ENCODE measurements around the gene CFAP161. TPM values are rescaled to one million over a fixed set of nuclear protein-coding genes. Genes with fewer than 3 reads are reported as not detected.

CFAP161 gene
- total and polyA plus RNA-seq, 2 experiments from 2014 or later, result not detected

DNA sequence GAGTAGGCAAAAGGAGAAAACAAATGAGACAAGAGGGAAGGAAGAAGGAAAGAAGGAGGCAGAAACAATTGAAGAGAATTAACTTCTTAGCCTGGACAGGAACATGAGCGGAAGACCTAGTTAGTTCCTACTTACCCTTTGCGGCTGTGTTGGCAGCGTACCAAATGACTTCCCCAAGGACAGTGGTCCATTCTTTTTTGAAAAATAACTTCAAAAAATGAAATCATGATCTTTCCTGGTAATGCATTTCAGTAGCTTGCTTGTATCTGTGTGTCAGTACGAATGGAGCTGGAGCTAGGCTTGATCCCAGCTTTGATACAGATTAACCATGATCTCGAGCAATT is 41.5 kb upstream of the CFAP161 start:
- Histone ChIP-seq H3K27me3 (replicated peaks; ENCODE audit: insufficient read depth) (no peaks in the 10 kb centered on the region), H3K4me2 (ENCODE audit: unreplicated experiment) (peak overlapping the region; percentile 89), H2AFZ (peak overlapping the region; percentile 81), H3K9me2 (ENCODE audit: insufficient read depth) (no peaks in the 10 kb centered on the region), H3K79me2 (ENCODE audit: insufficient read depth) (no peaks in the 10 kb centered on the region), H3K9me3 (ENCODE audit: low read depth) (no peaks in the 10 kb centered on the region), H3K4me1 (ENCODE audit: insufficient read depth) (peaks cover 13% of the 10 kb centered on the region), H4K20me1 (ENCODE audit: insufficient read depth) (no peaks in the 10 kb centered on the region), H3K9ac (peak overlapping the region; percentile 69), H3K4me3 (peak overlapping the region; percentile 42), H3K27ac (peak overlapping the region; percentile 88), H3K36me3 (ENCODE audit: low read depth) (no peaks in the 10 kb centered on the region), H3F3A (ENCODE audit: insufficient read depth) (peaks cover 14% of the 10 kb centered on the region)
- in situ Hi-C loops (cut with MboI), result no loop called here
- no peak for TF ChIP-seq EZH2phosphoT487 (IDR thresholded peaks at IDR 0.05; ENCODE audit: insufficient read depth, low read depth)
- no peak for TF ChIP-seq EZH2 (IDR thresholded peaks at IDR 0.05; ENCODE audit: insufficient read depth, poor library complexity, severe bottlenecking)
- 26 to 27% methylated on average over 5 of the region's 5 CpGs for WGBS, 2 experiments (ENCODE audit: low coverage in 1 of 2, low lambda C conversion rate in 2 of 2, missing lambda C conversion rate in 2 of 2)
- DNase-seq, result no peak

DNA sequence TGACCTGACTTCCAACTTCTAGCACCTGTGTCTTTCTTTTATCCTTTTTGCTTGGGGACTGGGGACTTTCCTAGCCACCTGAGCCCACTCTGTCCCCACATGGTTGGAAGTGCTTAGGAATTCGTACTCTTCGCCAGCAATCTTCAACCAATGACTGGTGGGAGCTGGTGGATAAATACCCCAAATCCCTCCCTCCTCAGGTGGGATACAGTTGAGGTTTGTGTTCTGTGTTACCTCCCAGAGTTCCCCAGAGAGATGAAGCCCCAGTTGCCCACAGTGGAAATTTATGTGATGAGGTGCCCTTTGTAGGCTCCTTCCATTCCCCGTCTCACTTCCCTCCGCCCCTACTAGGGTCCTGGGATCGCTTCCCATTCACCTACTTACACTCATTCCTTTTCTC is 40.1 kb upstream of the CFAP161 start:
- H3K9ac ChIP-seq, result no peak overlapping the region
- no peaks in the 10 kb centered on the region for H3K27me3 ChIP-seq (replicated peaks; ENCODE audit: insufficient read depth)
- no peak overlapping the region for H2AFZ ChIP-seq
- no peaks in the 10 kb centered on the region for H3K79me2 ChIP-seq (ENCODE audit: insufficient read depth)
- H3K9me2 ChIP-seq (ENCODE audit: insufficient read depth), result no peaks in the 10 kb centered on the region
- H3K27ac ChIP-seq, result no peak overlapping the region
- in situ Hi-C loops (cut with MboI), result no loop called here
- no peak overlapping the region for H3K4me3 ChIP-seq
- no peaks in the 10 kb centered on the region for H3K9me3 ChIP-seq (ENCODE audit: low read depth)
- no peaks in the 10 kb centered on the region for H3K36me3 ChIP-seq (ENCODE audit: low read depth)
- no peaks in the 10 kb centered on the region for H4K20me1 ChIP-seq (ENCODE audit: insufficient read depth)
- TF ChIP-seq EZH2 (IDR thresholded peaks at IDR 0.05; ENCODE audit: insufficient read depth, poor library complexity, severe bottlenecking), result no peak
- TF ChIP-seq EZH2phosphoT487 (IDR thresholded peaks at IDR 0.05; ENCODE audit: insufficient read depth, low read depth), result no peak
- H3K4me2 ChIP-seq (ENCODE audit: unreplicated experiment), result no peak overlapping the region
- H3K4me1 ChIP-seq (ENCODE audit: insufficient read depth), result peaks cover 13% of the 10 kb centered on the region
- no peak for DNase-seq
- WGBS, 2 experiments (ENCODE audit: low coverage in 1 of 2, low lambda C conversion rate in 2 of 2, missing lambda C conversion rate in 2 of 2), result 90% methylated on average over 5 of the region's 5 CpGs
- peaks cover 14% of the 10 kb centered on the region for H3F3A ChIP-seq (ENCODE audit: insufficient read depth)

DNA sequence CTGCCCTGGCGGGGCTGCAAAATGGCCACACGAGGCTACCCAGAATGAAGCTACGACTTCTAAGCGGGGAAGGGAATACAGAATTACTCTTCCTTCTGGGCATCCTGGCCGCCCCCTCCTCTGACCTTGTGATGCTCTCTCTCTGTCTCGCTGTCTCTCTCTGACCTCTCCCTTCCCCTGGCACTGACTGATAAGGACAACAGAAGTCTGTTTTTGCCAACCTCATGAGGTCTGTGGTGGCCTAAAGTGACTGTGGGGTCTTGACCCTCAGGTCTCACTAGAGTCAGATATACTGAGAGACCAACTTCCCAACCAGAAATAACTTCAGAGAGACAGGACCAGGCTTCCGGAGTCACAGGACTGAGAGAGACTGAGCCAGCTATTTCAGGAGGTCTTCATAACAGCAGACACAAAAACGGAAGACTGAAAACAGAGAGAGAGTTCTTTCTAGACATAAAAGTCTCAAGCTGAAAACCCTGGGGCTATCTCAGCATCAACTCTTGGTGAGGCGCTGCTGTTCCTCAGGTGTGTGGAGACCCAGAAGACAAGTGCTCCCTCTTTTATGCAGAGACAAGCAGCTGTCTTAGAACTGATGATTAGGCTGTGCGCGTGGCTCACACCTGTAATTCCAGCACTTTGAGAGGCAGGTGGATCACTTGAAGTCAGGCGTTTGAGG is 38.2 kb upstream of the CFAP161 start:
- H4K20me1 ChIP-seq (ENCODE audit: insufficient read depth), result no peaks in the 10 kb centered on the region
- peaks cover 13% of the 10 kb centered on the region for H3K4me1 ChIP-seq (ENCODE audit: insufficient read depth)
- TF ChIP-seq EZH2 (IDR thresholded peaks at IDR 0.05; ENCODE audit: insufficient read depth, poor library complexity, severe bottlenecking), result no peak
- no peak for TF ChIP-seq EZH2phosphoT487 (IDR thresholded peaks at IDR 0.05; ENCODE audit: insufficient read depth, low read depth)
- in situ Hi-C loops (cut with MboI), result no loop called here
- peaks cover 14% of the 10 kb centered on the region for H3F3A ChIP-seq (ENCODE audit: insufficient read depth)
- H3K9me3 ChIP-seq (ENCODE audit: low read depth), result no peaks in the 10 kb centered on the region
- H3K79me2 ChIP-seq (ENCODE audit: insufficient read depth), result no peaks in the 10 kb centered on the region
- no peaks in the 10 kb centered on the region for H3K27me3 ChIP-seq (replicated peaks; ENCODE audit: insufficient read depth)
- no peak overlapping the region for H3K27ac ChIP-seq
- H3K4me3 ChIP-seq, result no peak overlapping the region
- 86 to 88% methylated on average over 12 of the region's 12 CpGs for WGBS, 2 experiments (ENCODE audit: low coverage in 1 of 2, low lambda C conversion rate in 2 of 2, missing lambda C conversion rate in 2 of 2)
- H3K4me2 ChIP-seq (ENCODE audit: unreplicated experiment), result no peak overlapping the region
- no peaks in the 10 kb centered on the region for H3K9me2 ChIP-seq (ENCODE audit: insufficient read depth)
- no peak overlapping the region for H3K9ac ChIP-seq
- DNase-seq, result no peak
- no peak overlapping the region for H2AFZ ChIP-seq
- no peaks in the 10 kb centered on the region for H3K36me3 ChIP-seq (ENCODE audit: low read depth)

DNA sequence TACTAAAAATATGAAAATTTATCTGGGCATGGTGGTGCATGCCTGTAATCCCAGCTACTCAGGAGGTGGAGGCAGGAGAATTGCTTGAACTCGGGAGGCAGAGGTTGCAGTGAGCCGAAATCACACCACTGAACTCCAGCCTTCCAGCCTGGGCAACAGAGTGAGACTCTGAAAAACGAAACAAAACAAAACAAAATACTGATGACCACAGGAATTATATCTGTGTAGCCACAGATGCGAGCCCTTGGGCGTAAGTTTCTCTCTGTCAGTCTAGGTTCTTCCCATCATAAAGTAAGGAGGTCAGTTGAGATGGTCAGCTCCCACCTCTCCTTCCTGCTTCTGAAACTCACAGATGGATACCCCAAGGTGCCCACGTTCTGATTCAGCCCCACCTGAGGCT is 37.7 kb upstream of the CFAP161 start:
- Histone ChIP-seq H3K79me2 (ENCODE audit: insufficient read depth) (no peaks in the 10 kb centered on the region), H3K9me2 (ENCODE audit: insufficient read depth) (no peaks in the 10 kb centered on the region), H3K4me3 (no peak overlapping the region), H3K27me3 (replicated peaks; ENCODE audit: insufficient read depth) (no peaks in the 10 kb centered on the region), H3K36me3 (ENCODE audit: low read depth) (no peaks in the 10 kb centered on the region), H3K27ac (no peak overlapping the region), H3K4me2 (ENCODE audit: unreplicated experiment) (no peak overlapping the region), H3K9ac (no peak overlapping the region), H3K4me1 (ENCODE audit: insufficient read depth) (peaks cover 13% of the 10 kb centered on the region), H3F3A (ENCODE audit: insufficient read depth) (peaks cover 14% of the 10 kb centered on the region), H3K9me3 (ENCODE audit: low read depth) (no peaks in the 10 kb centered on the region), H4K20me1 (ENCODE audit: insufficient read depth) (no peaks in the 10 kb centered on the region), H2AFZ (no peak overlapping the region)
- DNase-seq, result no peak
- TF ChIP-seq EZH2 (IDR thresholded peaks at IDR 0.05; ENCODE audit: insufficient read depth, poor library complexity, severe bottlenecking) (no peak), EZH2phosphoT487 (IDR thresholded peaks at IDR 0.05; ENCODE audit: insufficient read depth, low read depth) (no peak)
- in situ Hi-C loops (cut with MboI), result no loop called here
- WGBS, 2 experiments (ENCODE audit: low coverage in 1 of 2, low lambda C conversion rate in 2 of 2, missing lambda C conversion rate in 2 of 2), result 82 to 83% methylated on average over 6 of the region's 6 CpGs

Measured in GM23248 (cell line).